SK-N-SH (cell line): ENCODE measurements around the gene PLCH1. TPM values are rescaled to one million over a fixed set of nuclear protein-coding genes. Genes with fewer than 3 reads are reported as not detected.

Source experiments
- CTCF ChIA-PET: fragments of 300-600, 350-600 bp; formaldehyde crosslinking; extraction: SDS; loops from one replicate; lab custom pipeline; 2021; lab: Yijun Ruan, JAX
- POLR2A ChIA-PET: fragments of 350-600 bp; sonication (Branson Sonifier 250); formaldehyde crosslinking; extraction: SDS; loops from one replicate; lab custom pipeline; 2020; ENCODE audit warnings: antibody characterized with exemption, inconsistent platforms; lab: Yijun Ruan, JAX
- DNase-seq: peaks from one replicate; pipeline ENCODE4 v3.0.0; 2012
- H2AFZ ChIP-seq: fragments of 200-600 bp; sonication (generic); 2 replicates; pipeline ENCODE4 v1.8.1; 2016; ENCODE audit warnings: antibody characterized with exemption, mild to moderate bottlenecking, low read depth
- H3F3A ChIP-seq: fragments of 200-600 bp; sonication (generic); replicated peaks from 2 replicates; pipeline ENCODE3; 2016; ENCODE audit warnings: antibody characterized with exemption, mild to moderate bottlenecking; ENCODE audit not compliant: insufficient read depth
- H3K27ac ChIP-seq, 2 experiments: fragments of 200-500 bp in 1 of 2; fragments of 200-600 bp in 1 of 2; sonication (Bioruptor generic) in 1 of 2; sonication (generic), shearing (Covaris generic) in 1 of 2; 2 replicates each; pipeline versions ENCODE4 v1.5.1 to v1.6.1; 2014 to 2016; ENCODE audit warnings: low read depth in 2 of 2, inconsistent platforms in 1 of 2, low read length in 1 of 2, mild to moderate bottlenecking in 1 of 2, mixed read lengths in 1 of 2
- H3K27me3 ChIP-seq: fragments of 200-600 bp; sonication (generic), shearing (Covaris generic); 2 replicates; pipeline ENCODE4 v1.6.1; 2016; ENCODE audit warnings: mixed run types; ENCODE audit not compliant: insufficient read depth
- H3K36me3 ChIP-seq, 2 experiments: fragments of 200-500 bp in 1 of 2; fragments of 200-600 bp in 1 of 2; sonication (Bioruptor generic) in 1 of 2; sonication (generic) in 1 of 2; replicated peaks in 1 of 2; 2 replicates each; pipeline versions ENCODE3 to v1.5.1; 2014 to 2016; ENCODE audit warnings: low read length in 1 of 2, mild to moderate bottlenecking in 1 of 2; ENCODE audit not compliant: insufficient read depth in 2 of 2, control insufficient read depth in 1 of 2
- H3K4me1 ChIP-seq, 2 experiments: fragments of 200-500 bp in 1 of 2; fragments of 200-600 bp in 1 of 2; sonication (Bioruptor generic) in 1 of 2; sonication (generic), shearing (Covaris generic) in 1 of 2; 2 replicates each; pipeline versions ENCODE4 v1.5.1 to v1.6.1; 2014 to 2016; ENCODE audit warnings: low read depth in 1 of 2, low read length in 1 of 2, mixed run types in 1 of 2; ENCODE audit not compliant: insufficient read depth in 2 of 2, control insufficient read depth in 1 of 2
- H3K4me2 ChIP-seq: fragments of 200-600 bp; sonication (generic), shearing (Covaris generic); 2 replicates; pipeline ENCODE4 v1.6.1; 2017; ENCODE audit warnings: mixed run types
- H3K4me3 ChIP-seq, 2 experiments: fragments of 200-500 bp in 1 of 2; fragments of 200-600 bp in 1 of 2; sonication (Bioruptor generic) in 1 of 2; sonication (generic), shearing (Covaris generic) in 1 of 2; 2 replicates each; pipeline versions ENCODE4 v1.5.1 to v1.8.1; 2014 to 2016; ENCODE audit warnings: low read depth in 2 of 2, inconsistent platforms in 1 of 2, low read length in 1 of 2, mild to moderate bottlenecking in 1 of 2, mixed read lengths in 1 of 2, moderate library complexity in 1 of 2
- H3K79me2 ChIP-seq: fragments of 200-600 bp; sonication (generic); 2 replicates; pipeline ENCODE4 v1.8.1; 2017; ENCODE audit warnings: mild to moderate bottlenecking; ENCODE audit not compliant: insufficient read depth
- H3K9ac ChIP-seq: fragments of 200-600 bp; sonication (generic); 2 replicates; pipeline ENCODE4 v1.6.1; 2017; ENCODE audit warnings: mixed run types
- H3K9me2 ChIP-seq: fragments of 200-600 bp; sonication (generic); 2 replicates; pipeline ENCODE4 v1.6.1; 2017; ENCODE audit warnings: mixed run types
- H3K9me3 ChIP-seq: fragments of 200-600 bp; sonication (generic); 2 replicates; pipeline ENCODE4 v1.6.1; 2017; ENCODE audit warnings: mixed run types, mild to moderate bottlenecking, moderate library complexity
- H4K20me1 ChIP-seq: fragments of 200-600 bp; sonication (generic); 2 replicates; pipeline ENCODE4 v1.6.1; 2017; ENCODE audit warnings: mild to moderate bottlenecking, mixed run types; ENCODE audit not compliant: insufficient read depth
- EP300 ChIP-seq, 2 experiments: IDR thresholded peaks; 2 replicates each; pipeline versions ENCODE4 v1.4.0 to v1.6.1; 2012; ENCODE audit warnings: borderline replicate concordance in 1 of 2, low read depth in 1 of 2, low read length in 1 of 2
- FOSL2 ChIP-seq: IDR thresholded peaks from 2 replicates; pipeline ENCODE4 v1.4.0; 2012; ENCODE audit warnings: low read depth, mild to moderate bottlenecking, moderate library complexity, borderline replicate concordance
- FOXJ3 ChIP-seq: sonication (generic); formaldehyde crosslinking; IDR thresholded peaks from 2 replicates; pipeline ENCODE4 v1.5.1; 2020; ENCODE audit warnings: mild to moderate bottlenecking, missing genetic modification reagents
- FOXM1 ChIP-seq: IDR thresholded peaks from 2 replicates; pipeline ENCODE4 v1.4.0; 2012; ENCODE audit warnings: low read depth, mild to moderate bottlenecking
- JUND ChIP-seq: IDR thresholded peaks from 2 replicates; pipeline ENCODE4 v1.4.0; 2012
- NRF1 ChIP-seq: IDR thresholded peaks from 2 replicates; pipeline ENCODE4 v1.6.1; 2012; ENCODE audit warnings: low read depth, mild to moderate bottlenecking, low read length
- RAD21 ChIP-seq: IDR thresholded peaks from 2 replicates; pipeline ENCODE4 v1.6.1; 2012; ENCODE audit warnings: mild to moderate bottlenecking, low read length
- RFX5 ChIP-seq: IDR thresholded peaks from 2 replicates; pipeline ENCODE4 v1.6.1; 2012; ENCODE audit warnings: mild to moderate bottlenecking, improper control_type of control experiment, low read length
- SMC3 ChIP-seq: IDR thresholded peaks from 2 replicates; pipeline ENCODE4 v1.6.1; 2012; ENCODE audit warnings: low read depth, low read length, improper control_type of control experiment
- TCF12 ChIP-seq: IDR thresholded peaks from 2 replicates; pipeline ENCODE4 v1.4.0; 2012
- YY1 ChIP-seq: IDR thresholded peaks from 2 replicates; pipeline ENCODE4 v1.4.0; 2012; ENCODE audit warnings: low read depth, mild to moderate bottlenecking
- WGBS: methylation state at CpG from one replicate; pipeline ENCODE4 v1.1.6; 2017; ENCODE audit warnings: low lambda C conversion rate; 5-methylcytosine and 5-hydroxymethylcytosine counted together
- polyA plus RNA-seq, 3 experiments: library from polyadenylated mRNA; depleted of rRNA; stranded (reverse); fragments of >200 nt; gene quantifications; 2 replicates each; pipeline ENCODE4 v1.2.3, GENCODE V29; 2012
- TF ChIP-seq, protein P1 (sequence below): IDR thresholded peaks from 2 replicates; pipeline ENCODE4; 2012
- TF ChIP-seq, protein P2 (sequence below): fragments of 150-350 bp; IDR thresholded peaks from 2 replicates; pipeline ENCODE4 v1.6.1; 2017; ENCODE audit warnings: antibody characterized with exemption, low read length, low read depth, borderline replicate concordance
- TF ChIP-seq, protein P3 (sequence below): IDR thresholded peaks from 2 replicates; pipeline ENCODE4 v1.4.0; 2012; ENCODE audit warnings: low read depth, borderline replicate concordance
- TF ChIP-seq, protein P4 (sequence below): fragments of 200-600 bp; sonication (generic); IDR thresholded peaks from 2 replicates; pipeline ENCODE4 v1.6.1; 2017; ENCODE audit warnings: antibody characterized with exemption, mild to moderate bottlenecking, moderate library complexity

PLCH1 gene
- polyA plus RNA-seq, 1 of the 3 experiments (the other 2 are of a cell fraction) = 0.26 TPM

DNA sequence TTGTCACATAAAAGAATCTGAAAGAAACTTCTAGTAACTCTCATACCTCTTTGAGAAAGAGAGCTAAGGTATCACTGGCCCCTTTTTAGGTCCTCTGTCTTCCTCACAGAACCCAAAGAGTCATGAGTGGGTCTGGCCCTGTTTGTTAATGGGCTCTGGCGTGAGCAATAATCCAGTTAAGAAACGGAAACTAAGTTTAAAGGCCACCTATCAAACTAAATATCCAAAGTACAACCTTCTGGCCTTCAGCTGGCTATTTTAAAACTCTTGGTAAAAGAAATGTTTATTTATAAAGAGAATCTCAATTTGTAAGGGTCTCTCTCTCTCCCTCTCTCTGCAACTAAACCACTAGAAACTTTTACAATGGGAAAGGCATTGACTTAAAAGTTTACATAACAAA is 380.4 kb downstream of the PLCH1 start:
- Histone ChIP-seq H3K9ac (no peak overlapping the region), H3K9me2 (no peaks in the 10 kb centered on the region), H3K4me1 (no peaks in the 10 kb centered on the region; a peak in 1 of 4 replicates), H3K27ac (no peak overlapping the region), H4K20me1 (no peaks in the 10 kb centered on the region), H3K79me2 (no peaks in the 10 kb centered on the region), H3K36me3 (no peaks in the 10 kb centered on the region), H3K27me3 (no peaks in the 10 kb centered on the region), H3K4me3 (no peak overlapping the region), H3F3A (no peaks in the 10 kb centered on the region), H2AFZ (no peak overlapping the region), H3K9me3 (no peaks in the 10 kb centered on the region), H3K4me2 (no peak overlapping the region)
- WGBS = 73% methylated on average over 2 of the region's 2 CpGs
- TF ChIP-seq EP300 (IDR thresholded peaks at IDR 0.05; ENCODE audit: borderline replicate concordance in 1 of 2, low read depth in 1 of 2, low read length in 1 of 2) = no peak
- ChIA-PET POLR2A (no interaction called here), CTCF (interaction anchor here (1.3 kb wide), 1 partner anchor 337 kb away, joined by 6 read pairs; no protein-coding TSS in a partner anchor)
- DNase-seq = no peak

DNA sequence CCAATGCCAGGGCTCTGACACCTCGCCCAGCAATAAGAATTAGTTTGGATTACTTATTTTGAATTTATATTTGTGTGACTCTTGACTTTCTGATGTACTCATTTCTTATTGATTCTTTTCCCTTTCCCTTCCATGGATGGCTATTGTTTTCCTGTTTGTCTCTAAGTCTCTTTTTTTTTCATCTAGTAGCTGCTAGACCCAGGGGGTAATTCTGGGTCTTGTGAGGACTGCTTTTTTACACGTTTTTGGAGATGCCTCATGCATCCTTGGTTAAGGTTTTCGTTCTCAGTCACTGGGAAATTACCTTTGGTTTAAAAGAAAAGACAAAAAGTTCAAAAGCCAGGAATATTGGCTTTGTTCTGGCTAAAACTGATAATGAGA is 381.2 kb downstream of the PLCH1 start:
- no peak overlapping the region for H3K4me2 ChIP-seq
- DNase-seq = no peak
- H3K27me3 ChIP-seq = no peaks in the 10 kb centered on the region
- no peak overlapping the region for H3K9ac ChIP-seq
- H3K36me3 ChIP-seq = no peaks in the 10 kb centered on the region
- no peak overlapping the region for H3K27ac ChIP-seq
- H3K79me2 ChIP-seq = no peaks in the 10 kb centered on the region
- TF ChIP-seq, protein P1, sequence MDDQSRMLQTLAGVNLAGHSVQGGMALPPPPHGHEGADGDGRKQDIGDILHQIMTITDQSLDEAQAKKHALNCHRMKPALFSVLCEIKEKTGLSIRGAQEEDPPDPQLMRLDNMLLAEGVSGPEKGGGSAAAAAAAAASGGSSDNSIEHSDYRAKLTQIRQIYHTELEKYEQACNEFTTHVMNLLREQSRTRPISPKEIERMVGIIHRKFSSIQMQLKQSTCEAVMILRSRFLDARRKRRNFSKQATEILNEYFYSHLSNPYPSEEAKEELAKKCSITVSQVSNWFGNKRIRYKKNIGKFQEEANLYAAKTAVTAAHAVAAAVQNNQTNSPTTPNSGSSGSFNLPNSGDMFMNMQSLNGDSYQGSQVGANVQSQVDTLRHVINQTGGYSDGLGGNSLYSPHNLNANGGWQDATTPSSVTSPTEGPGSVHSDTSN = no peak
- TF ChIP-seq, protein P2, sequence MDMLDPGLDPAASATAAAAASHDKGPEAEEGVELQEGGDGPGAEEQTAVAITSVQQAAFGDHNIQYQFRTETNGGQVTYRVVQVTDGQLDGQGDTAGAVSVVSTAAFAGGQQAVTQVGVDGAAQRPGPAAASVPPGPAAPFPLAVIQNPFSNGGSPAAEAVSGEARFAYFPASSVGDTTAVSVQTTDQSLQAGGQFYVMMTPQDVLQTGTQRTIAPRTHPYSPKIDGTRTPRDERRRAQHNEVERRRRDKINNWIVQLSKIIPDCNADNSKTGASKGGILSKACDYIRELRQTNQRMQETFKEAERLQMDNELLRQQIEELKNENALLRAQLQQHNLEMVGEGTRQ = no peak
- TF ChIP-seq FOXJ3 (CRISPR knock-in tag) (no peak), RAD21 (no peak), JUND (no peak), TCF12 (no peak), RFX5 (no peak), SMC3 (no peak), FOSL2 (no peak), NRF1 (no peak), YY1 (no peak), FOXM1 (no peak), EP300 (IDR thresholded peaks at IDR 0.05; ENCODE audit: borderline replicate concordance in 1 of 2, low read depth in 1 of 2, low read length in 1 of 2) (no peak)
- TF ChIP-seq, protein P3, sequence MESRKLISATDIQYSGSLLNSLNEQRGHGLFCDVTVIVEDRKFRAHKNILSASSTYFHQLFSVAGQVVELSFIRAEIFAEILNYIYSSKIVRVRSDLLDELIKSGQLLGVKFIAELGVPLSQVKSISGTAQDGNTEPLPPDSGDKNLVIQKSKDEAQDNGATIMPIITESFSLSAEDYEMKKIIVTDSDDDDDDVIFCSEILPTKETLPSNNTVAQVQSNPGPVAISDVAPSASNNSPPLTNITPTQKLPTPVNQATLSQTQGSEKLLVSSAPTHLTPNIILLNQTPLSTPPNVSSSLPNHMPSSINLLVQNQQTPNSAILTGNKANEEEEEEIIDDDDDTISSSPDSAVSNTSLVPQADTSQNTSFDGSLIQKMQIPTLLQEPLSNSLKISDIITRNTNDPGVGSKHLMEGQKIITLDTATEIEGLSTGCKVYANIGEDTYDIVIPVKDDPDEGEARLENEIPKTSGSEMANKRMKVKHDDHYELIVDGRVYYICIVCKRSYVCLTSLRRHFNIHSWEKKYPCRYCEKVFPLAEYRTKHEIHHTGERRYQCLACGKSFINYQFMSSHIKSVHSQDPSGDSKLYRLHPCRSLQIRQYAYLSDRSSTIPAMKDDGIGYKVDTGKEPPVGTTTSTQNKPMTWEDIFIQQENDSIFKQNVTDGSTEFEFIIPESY = no peak
- TF ChIP-seq, protein P4, sequence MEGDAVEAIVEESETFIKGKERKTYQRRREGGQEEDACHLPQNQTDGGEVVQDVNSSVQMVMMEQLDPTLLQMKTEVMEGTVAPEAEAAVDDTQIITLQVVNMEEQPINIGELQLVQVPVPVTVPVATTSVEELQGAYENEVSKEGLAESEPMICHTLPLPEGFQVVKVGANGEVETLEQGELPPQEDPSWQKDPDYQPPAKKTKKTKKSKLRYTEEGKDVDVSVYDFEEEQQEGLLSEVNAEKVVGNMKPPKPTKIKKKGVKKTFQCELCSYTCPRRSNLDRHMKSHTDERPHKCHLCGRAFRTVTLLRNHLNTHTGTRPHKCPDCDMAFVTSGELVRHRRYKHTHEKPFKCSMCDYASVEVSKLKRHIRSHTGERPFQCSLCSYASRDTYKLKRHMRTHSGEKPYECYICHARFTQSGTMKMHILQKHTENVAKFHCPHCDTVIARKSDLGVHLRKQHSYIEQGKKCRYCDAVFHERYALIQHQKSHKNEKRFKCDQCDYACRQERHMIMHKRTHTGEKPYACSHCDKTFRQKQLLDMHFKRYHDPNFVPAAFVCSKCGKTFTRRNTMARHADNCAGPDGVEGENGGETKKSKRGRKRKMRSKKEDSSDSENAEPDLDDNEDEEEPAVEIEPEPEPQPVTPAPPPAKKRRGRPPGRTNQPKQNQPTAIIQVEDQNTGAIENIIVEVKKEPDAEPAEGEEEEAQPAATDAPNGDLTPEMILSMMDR = no peak
- 37% methylated on average over 3 of the region's 3 CpGs for WGBS
- no peaks in the 10 kb centered on the region for H3K9me2 ChIP-seq
- no peaks in the 10 kb centered on the region for H4K20me1 ChIP-seq
- POLR2A ChIA-PET = no interaction called here
- H2AFZ ChIP-seq = no peak overlapping the region
- H3K4me3 ChIP-seq = no peak overlapping the region
- H3K9me3 ChIP-seq = no peaks in the 10 kb centered on the region
- H3F3A ChIP-seq = no peaks in the 10 kb centered on the region
- CTCF ChIA-PET = interaction anchor here (0.6 to 1.5 kb wide), 2 partner anchors 19 to 339 kb away, joined by 3 to 4 read pairs; no protein-coding TSS in a partner anchor
- no peaks in the 10 kb centered on the region; a peak in 1 of 4 replicates for H3K4me1 ChIP-seq
